MCF 10A (cell line): Measurements from ENCODE around the gene IL1RL2. TPM values are rescaled to one million over a fixed set of nuclear protein-coding genes. Genes with fewer than 3 reads are reported as not detected.

Experiments
- BruUV-seq: library from RNA; stranded (reverse); fragments of 400-500 nt; replicated peaks from 2 replicates; lab custom pipeline; 2021; lab: Mats Ljungman, UMichigan
- CTCF ChIA-PET: fragments of 300-600 bp; sonication (Branson Sonifier 250); formaldehyde crosslinking; extraction: SDS; loops from one replicate; lab custom pipeline; 2021; ENCODE audit warnings: antibody characterized with exemption, inconsistent platforms; lab: Yijun Ruan, JAX
- POLR2A ChIA-PET: fragments of 300-600, 350-650 bp; sonication (Branson Sonifier 250); formaldehyde crosslinking; extraction: SDS; loops from one replicate; lab custom pipeline; 2020; ENCODE audit warnings: antibody characterized with exemption, inconsistent platforms; lab: Yijun Ruan, JAX
- DNase-seq: peaks from one replicate; pipeline ENCODE4 v3.0.0-alpha.2; 2018; ENCODE audit not compliant: unreplicated experiment
- H3K27ac Mint-ChIP-seq: one replicate; pipeline ENCODE4 v1.8.0; 2022; ENCODE audit warnings: mild to moderate bottlenecking, low read depth, mixed read lengths; ENCODE audit not compliant: unreplicated experiment
- H3K27me3 Mint-ChIP-seq: one replicate; pipeline ENCODE4 v1.8.0; 2022; ENCODE audit warnings: mixed read lengths; ENCODE audit not compliant: insufficient read depth, unreplicated experiment
- H3K36me3 Mint-ChIP-seq: one replicate; pipeline ENCODE4 v1.8.0; 2022; ENCODE audit warnings: mild to moderate bottlenecking, moderate library complexity, mixed read lengths; ENCODE audit not compliant: insufficient read depth, unreplicated experiment
- H3K4me1 Mint-ChIP-seq: one replicate; pipeline ENCODE4 v1.8.0; 2022; ENCODE audit warnings: mixed read lengths; ENCODE audit not compliant: insufficient read depth, unreplicated experiment
- H3K4me3 Mint-ChIP-seq: one replicate; pipeline ENCODE4 v1.8.0; 2022; ENCODE audit warnings: mild to moderate bottlenecking, moderate library complexity, mixed read lengths; ENCODE audit not compliant: unreplicated experiment
- H3K9me3 Mint-ChIP-seq: one replicate; pipeline ENCODE4 v1.8.0; 2022; ENCODE audit warnings: mixed read lengths; ENCODE audit not compliant: unreplicated experiment
- intact Hi-C: fragments of 100-400 bp; cut with micrococcal nuclease; formaldehyde crosslinking; loops from 2 replicates; pipeline ENCODE4 v1.14.1; 2022
- total RNA-seq: library from RNA; stranded (reverse); gene quantifications from 2 replicates; pipeline ENCODE4 v1.2.3, GENCODE V29; 2022
- TF ChIP-seq, protein P1 (sequence below): fragments of 200-600 bp; IDR thresholded peaks from one replicate; pipeline ENCODE4 v1.8.0; 2022; ENCODE audit warnings: antibody characterized with exemption, mild to moderate bottlenecking; ENCODE audit not compliant: unreplicated experiment

Gene IL1RL2
- total RNA-seq, 1 experiment from 2014 or later: not detected

DNA sequence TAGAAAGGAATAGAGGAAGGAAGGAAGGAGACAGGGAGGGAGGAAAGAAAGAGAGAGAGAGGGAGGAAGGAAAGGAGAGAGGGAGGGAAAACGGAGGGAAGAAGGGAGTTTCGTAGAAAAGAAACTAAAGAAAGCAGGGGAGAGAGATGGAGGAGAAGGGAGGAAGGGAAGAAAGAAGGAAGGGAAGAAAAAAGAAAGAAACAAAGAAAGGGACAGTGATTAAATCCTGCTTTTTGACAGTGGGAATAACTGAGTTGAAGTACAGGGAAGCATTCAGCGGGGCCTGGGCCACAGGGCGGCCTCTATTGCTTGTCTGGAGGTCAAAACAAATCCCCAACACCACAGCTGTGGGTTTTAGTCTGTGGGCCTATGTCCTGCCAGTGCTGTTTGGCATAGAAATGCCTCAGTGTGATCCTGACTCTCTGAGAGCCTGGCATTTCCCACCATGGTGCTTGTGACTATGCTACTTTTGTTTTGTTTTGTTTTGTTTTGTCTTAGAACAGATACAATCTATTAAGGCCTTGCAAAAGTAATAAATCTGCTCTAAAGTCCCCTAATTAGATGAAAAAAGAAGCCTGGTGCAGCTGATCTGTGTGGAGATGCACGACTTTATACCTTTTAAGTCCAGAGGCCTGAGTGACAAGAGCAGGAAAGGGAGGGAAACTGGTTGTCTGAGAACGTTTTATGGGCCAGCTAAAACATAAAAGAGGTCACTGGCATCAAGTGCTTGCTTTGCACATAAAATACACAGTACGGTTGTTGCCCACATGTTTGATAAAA lies 40.0 kb downstream of the IL1RL2 start:
- intact Hi-C loops: no loop called here
- no peaks in the 10 kb centered on the region for H3K27me3 Mint-ChIP-seq
- no peak for DNase-seq
- H3K27ac Mint-ChIP-seq: peak overlapping the region; percentile 92
- H3K4me1 Mint-ChIP-seq: peaks cover 40% of the 10 kb centered on the region
- H3K36me3 Mint-ChIP-seq: no peaks in the 10 kb centered on the region
- POLR2A ChIA-PET: interaction anchor here (0.6 to 0.7 kb wide), 2 partner anchors 32 to 213 kb away, joined by 3 read pairs; no protein-coding TSS in a partner anchor
- TF ChIP-seq, protein P1, sequence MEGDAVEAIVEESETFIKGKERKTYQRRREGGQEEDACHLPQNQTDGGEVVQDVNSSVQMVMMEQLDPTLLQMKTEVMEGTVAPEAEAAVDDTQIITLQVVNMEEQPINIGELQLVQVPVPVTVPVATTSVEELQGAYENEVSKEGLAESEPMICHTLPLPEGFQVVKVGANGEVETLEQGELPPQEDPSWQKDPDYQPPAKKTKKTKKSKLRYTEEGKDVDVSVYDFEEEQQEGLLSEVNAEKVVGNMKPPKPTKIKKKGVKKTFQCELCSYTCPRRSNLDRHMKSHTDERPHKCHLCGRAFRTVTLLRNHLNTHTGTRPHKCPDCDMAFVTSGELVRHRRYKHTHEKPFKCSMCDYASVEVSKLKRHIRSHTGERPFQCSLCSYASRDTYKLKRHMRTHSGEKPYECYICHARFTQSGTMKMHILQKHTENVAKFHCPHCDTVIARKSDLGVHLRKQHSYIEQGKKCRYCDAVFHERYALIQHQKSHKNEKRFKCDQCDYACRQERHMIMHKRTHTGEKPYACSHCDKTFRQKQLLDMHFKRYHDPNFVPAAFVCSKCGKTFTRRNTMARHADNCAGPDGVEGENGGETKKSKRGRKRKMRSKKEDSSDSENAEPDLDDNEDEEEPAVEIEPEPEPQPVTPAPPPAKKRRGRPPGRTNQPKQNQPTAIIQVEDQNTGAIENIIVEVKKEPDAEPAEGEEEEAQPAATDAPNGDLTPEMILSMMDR: no peak
- peak overlapping the region; percentile 15 for H3K4me3 Mint-ChIP-seq
- CTCF ChIA-PET: interaction anchor here (0.5 to 1.9 kb wide), 3 partner anchors 42 to 207 kb away, joined by 3 to 6 read pairs (median 5); no protein-coding TSS in a partner anchor
- BruUV-seq: TSS peak; percentile 58
- H3K9me3 Mint-ChIP-seq: no peaks in the 10 kb centered on the region

DNA sequence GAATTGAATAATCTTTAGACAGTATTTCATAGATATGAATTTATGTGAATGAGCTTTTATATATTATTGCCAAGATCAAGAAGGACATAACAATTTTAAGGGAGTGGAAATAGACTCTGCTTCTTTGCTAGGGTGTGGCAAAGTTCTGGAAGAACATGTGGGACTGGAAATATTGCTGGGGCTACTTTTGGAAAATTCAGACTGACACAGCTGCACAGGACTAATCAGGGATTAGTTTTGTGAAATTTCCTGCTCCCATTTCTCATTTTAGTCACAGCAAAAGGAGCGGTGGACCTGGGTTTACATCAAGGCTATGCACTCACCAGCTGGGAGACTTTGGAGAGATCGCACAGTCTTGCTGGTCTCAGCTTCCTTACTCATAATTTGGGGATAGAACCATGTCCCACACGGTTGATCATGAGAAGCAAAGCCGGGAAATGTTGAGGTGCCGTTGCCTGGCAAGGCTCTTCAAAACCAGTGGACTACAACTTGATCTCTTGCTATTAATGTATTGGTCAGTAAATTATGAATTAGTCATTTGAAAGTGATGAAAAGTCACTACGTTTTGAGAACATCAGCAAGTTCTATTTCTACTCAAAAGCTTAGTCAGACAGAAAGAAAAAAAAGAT lies 42.4 kb downstream of the IL1RL2 start:
- intact Hi-C loops: no loop called here
- Mint-ChIP-seq H3K9me3 (no peaks in the 10 kb centered on the region), H3K27ac (peak overlapping the region; percentile 92), H3K4me1 (peaks cover 40% of the 10 kb centered on the region), H3K4me3 (no peak overlapping the region), H3K27me3 (no peaks in the 10 kb centered on the region), H3K36me3 (no peaks in the 10 kb centered on the region)
- ChIA-PET CTCF (interaction anchor here (0.6 to 1.2 kb wide), 7 partner anchors 10 to 297 kb away, joined by 3 to 5 read pairs (median 3); partner anchors contain the start of gene IL18R1), POLR2A (interaction anchor here (0.5 to 0.6 kb wide), 2 partner anchors 146 to 345 kb away, joined by 3 read pairs; no protein-coding TSS in a partner anchor)
- TF ChIP-seq, protein P1: no peak
- BruUV-seq: no TSS peak
- no peak for DNase-seq

DNA sequence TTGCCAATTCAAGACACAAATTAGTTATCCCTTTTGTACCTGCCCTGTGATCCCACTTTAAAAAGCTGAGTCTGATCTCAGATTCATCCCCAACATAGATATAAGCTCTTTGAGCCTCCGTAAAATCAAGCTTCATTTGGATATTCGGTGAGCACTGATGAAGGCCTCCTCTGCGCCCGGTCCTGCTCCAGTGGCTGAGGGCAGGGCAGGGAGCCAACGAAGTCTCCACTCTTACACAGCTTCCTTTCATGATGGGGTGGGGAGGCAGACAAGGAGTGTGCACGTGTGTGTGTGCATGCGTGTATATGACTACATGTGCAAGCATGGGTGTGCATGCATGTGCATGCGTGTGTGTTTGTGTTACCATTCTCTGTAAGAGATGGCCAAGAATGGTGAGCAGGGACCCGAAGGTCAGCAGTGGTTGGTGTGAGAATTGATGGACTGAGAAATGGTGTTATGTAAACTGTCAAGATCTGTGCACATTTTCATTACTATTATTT lies 43.6 kb downstream of the IL1RL2 start:
- no peak overlapping the region for H3K4me3 Mint-ChIP-seq
- no peaks in the 10 kb centered on the region for H3K36me3 Mint-ChIP-seq
- H3K27ac Mint-ChIP-seq: no peak overlapping the region
- peaks cover 40% of the 10 kb centered on the region for H3K4me1 Mint-ChIP-seq
- POLR2A ChIA-PET: interaction anchor here (0.6 kb wide), 1 partner anchor 82 kb away, joined by 3 read pairs; no protein-coding TSS in a partner anchor
- no peaks in the 10 kb centered on the region for H3K9me3 Mint-ChIP-seq
- intact Hi-C loops: no loop called here
- DNase-seq: no peak
- no TSS peak for BruUV-seq
- CTCF ChIA-PET: interaction anchor here (0.5 to 6.9 kb wide), 6 partner anchors 64 to 346 kb away, joined by 3 to 40 read pairs (median 4); no protein-coding TSS in a partner anchor
- TF ChIP-seq, protein P1: no peak
- no peaks in the 10 kb centered on the region for H3K27me3 Mint-ChIP-seq
